NOMO-1 treated with DMSO at 0.1 percent for 48 hours (cell line): ENCODE data around the gene BDKRB2.
"Not testable (repeated sequence)": the region's sequence is repeated elsewhere in the genome, so short reads cannot be mapped to it uniquely, and the experiment has no call there.

Experiments used
- DNase-seq: peaks from one replicate; lab custom pipeline; 2025; ENCODE audit not compliant: unreplicated experiment; lab: John Stamatoyannopoulos, UW

BDKRB2 gene

DNA sequence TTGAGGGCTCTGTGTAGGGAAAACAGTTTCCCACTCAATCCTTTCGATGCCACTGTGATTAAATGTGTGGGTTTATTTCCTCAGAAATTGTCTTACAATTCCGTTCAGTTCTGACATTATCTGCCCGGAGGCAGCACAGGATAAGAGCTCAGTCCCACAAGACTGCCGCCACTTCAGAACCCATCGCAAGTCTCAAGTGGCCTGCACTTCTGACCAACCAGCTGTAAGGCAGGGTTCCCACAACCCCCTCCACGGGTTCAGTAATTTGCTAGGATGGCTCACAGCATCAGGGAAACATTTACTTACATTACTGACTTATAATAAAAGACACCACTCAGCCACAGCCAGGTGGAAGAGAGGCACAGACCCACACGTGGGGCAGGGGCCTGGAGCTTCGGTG lies 17.2 kb downstream of the BDKRB2 start:
- DNase-seq = no peak

DNA sequence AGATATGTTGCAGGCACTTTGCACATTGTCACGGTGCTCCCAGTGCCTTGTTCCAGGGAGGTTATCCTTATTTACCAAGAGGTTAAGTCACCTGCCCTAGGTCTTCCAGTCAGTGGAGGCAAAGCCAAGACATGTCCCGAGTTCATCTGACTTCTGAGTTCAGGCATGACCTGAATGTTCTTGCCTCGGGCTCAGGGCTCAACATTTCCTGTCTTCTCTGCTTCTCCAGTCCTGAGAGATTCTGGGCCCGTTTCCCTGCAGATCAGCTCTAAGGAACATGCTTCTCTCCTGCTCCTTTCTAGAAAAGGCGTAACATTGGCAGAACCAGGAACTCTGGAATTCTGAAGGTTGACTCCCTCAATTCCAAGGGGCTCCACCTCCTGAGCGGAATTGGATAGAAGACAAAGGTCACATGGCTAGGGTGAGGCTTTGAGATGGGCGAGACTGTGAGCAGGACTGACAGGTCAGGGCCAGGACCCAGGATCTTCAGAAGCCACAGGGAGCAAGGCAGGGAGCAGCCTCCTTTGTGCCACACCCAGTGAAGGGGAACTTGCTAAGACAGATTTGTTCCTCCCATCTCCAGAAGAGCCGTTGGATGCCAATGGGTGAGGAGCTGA lies 19.9 kb downstream of the BDKRB2 start:
- DNase-seq = no peak

DNA sequence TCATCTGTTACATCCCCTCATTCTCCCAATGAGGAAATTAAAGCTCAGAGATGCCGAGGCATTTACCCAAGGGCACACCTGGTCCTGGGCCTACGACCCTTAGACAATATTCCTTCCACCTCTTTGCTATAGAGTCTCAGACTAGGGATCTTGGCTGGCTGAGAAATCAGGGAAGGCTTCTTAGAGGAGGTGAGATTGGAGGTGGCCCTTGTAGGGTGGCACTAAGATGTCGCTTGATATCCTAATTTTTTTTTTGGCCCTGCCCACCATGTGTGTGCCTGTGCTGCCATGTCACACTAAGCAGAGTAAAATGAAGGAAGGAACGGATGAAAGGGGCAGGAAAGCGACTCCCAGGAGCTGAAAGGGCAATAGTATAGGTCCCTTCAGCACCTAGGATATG lies 20.6 kb downstream of the BDKRB2 start:
- DNase-seq = no peak

DNA sequence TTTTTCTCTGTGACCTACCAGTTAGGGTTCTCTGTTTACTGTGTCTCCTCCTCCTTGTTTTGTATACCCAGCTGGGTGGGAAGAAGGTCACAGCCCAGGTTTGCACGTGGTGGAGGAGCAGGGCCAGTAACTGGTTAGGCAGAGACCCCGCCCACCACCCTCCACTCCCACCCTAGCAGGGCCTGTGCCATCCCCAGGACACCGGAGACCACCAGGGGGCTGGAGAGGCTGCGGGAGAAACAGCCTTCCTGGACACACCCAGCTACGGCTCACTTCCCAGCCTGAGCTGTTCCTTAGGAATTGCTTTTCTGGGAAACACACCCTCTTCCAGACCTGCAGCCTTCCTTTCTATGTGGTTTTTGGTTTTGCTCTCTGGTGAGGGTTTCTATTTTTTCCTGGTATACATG lies 21.1 kb downstream of the BDKRB2 start:
- no peak for DNase-seq

DNA sequence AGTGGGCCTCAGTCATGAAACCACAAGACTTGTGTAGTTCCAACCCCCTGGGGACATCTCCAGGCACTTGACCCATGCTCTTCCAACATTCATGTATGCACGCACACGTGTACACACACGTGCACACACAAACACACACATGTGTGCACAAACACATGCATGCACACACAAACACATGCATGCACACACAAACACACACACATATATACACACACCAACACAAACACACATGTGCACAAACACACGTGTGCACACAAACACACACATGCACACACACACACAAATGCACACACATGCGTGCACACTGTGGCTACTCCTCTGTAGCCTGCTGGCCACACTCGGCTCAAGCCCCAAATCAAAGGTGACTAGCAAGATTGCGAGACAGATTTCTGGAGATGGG lies 22.8 kb downstream of the BDKRB2 start:
- DNase-seq = no peak

DNA sequence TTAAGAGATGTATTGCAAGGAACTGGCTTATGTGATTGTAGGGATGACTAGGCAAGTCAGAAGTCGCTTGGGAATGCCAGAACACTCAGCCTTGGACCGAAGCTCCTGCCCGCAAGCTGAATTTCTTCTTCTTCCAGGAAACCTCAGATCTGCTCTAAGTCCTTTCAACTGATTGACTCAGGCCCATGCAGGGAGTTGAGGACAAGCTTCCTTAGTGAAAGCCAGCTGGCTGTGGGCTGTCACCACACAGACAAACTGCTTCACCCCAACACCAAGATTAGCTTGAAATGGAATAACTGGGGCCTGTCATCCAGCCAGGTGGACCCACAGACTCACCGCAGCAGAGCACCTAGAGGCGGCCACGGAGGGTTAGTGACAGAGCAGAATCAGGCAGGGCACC lies 24.7 kb downstream of the BDKRB2 start:
- no peak for DNase-seq

DNA sequence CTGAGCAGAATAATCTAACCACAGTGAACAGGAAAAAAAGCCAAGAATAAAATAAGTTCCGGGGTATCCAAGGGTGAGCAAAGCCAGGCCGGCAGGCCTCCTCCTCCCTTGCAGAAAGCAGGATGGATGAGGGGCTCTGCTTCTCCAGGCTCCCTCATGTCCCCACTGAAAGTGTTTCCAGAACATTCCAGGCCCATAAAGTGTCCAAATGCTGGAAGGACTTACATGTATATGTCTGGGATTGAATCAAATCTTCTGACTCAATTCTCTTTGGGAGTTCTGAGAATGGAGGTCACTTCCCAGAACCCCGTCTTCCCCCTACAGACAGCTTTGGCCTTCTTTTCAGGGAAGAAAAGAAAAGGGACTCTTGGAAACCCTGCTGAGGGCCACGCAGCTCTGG lies 26.4 kb downstream of the BDKRB2 start:
- no peak for DNase-seq

DNA sequence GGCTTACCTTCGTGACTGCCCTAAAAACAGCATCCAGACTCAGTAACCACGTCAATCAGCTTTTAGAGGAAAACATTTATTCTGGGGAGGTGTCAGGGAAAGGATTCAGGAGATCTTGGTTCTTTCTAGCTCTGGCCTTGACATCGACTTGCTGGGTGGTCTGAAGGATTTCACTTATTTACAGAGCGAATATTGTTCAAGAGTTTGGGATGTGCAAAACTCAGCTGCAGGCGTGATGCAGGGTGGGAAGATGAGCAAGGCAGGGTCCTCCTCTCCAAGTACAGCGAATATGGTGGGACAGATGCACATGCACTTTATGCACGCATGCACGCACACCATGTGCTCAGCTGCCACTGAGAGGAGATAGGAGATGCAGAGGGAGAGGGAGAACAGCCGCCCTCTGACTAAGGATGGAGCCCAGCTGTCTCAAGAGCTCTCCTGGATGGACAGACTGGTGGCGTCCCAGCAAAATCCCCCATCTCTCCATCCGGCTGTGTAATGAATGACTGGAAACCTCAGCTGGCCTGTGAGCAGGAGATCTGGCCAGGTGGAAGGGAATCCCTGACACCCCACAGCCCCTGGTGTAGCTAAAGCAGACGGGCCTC lies 27.0 kb downstream of the BDKRB2 start:
- DNase-seq = no peak

DNA sequence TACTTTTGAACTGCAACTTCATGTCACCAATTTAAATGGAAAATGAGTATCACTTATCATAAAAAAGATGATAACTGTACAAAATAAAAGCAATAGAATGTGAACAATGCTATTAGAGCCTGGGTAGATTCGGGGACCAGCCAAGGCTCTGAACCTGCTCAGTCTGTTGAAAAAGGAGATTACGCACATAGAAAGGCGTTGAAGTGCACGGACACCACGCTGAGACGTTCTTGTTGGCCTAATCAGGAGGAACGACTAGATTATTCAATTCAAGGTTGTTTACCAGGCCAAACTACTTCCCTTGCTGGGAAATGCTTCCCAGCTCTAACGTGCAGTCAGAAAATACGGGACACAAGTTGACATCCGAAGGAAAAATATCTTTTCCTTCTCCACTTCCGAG lies 27.9 kb downstream of the BDKRB2 start:
- no peak for DNase-seq

DNA sequence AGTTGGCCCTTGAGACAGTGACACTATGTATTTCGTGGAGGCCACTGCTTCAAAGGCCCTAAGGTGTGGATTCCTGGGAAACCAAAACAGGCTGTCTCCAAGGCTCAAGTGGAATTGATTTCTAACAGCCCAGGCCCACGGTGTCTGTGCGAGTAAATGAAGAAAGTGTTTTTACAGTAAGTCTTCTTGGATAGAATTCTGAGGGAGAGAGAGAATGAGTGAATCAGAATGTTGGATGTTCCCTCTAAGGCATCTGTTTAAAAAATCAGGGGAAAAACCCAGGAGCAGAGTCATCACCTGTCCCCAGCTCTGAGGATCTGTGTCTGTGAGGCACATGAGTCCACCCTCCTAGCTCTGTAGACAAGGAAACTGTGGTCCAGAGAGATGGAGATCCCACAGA lies 29.0 kb downstream of the BDKRB2 start:
- no peak for DNase-seq

DNA sequence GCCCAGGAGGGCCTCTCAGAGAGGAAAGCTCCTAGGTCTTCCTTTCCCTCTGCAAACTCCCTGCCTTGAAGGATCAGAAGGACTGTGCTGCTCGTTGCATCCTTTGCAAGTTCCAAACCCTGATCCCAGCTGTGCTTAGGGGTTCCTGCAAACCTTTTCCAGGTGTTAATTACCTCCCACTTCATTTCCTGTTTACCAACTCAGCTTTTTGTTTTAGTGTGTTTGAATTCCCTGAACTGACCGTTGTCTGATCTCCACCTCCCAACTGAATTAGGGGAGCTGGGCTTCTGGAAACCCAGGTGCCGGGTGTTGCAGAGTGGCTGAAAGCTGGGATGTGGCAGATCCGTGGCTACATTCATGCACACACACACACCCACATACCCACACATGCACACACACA lies 30.8 kb downstream of the BDKRB2 start:
- no peak for DNase-seq

DNA sequence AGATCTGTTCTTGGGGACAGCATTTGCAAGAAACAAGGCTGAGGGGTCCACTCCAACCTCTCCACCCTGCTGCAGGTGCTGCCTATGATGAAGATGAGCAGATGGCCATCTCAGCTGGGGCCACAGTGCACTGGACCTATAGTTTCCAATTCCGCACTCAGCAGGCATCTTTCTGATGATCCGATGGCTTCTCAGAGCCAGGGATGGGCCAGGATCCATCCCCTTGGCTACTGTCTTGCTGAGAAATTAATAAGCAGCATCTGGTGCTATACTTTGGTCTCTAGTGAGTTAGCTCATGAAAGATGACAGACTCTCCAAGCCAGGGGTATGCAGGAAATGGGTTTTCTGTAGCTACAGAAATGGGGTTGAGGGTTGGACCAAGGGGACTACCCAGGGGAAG lies 33.0 kb downstream of the BDKRB2 start:
- DNase-seq = no peak

DNA sequence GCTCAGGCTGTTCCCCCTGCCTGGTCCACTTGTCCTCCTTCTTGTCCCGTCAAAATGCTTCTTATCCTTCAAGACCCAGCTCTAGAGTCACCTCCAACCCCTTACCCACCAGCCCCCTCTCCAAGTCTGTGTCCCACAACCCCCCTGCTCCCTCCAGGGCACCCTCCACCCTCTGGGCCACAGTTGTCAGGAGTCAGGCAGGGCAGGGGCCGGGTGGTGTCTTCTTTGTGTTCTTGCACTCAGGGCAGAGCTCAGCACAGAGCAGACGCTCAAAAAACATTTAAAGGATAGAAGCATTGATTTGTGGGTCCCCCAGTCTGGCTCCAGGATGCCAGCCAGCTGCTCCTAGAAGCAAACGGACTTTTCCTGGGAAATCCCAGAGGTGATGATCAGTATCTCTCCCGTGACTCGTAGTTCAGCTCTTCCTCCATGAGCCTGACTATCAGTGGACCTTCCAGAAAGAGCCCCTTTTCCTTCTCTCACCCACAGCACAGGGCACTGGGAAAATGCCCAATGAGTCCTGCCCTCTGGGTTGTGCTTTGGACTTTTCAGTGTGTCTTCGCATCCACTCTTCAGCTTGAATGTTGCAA lies 34.1 kb downstream of the BDKRB2 start:
- no peak for DNase-seq

DNA sequence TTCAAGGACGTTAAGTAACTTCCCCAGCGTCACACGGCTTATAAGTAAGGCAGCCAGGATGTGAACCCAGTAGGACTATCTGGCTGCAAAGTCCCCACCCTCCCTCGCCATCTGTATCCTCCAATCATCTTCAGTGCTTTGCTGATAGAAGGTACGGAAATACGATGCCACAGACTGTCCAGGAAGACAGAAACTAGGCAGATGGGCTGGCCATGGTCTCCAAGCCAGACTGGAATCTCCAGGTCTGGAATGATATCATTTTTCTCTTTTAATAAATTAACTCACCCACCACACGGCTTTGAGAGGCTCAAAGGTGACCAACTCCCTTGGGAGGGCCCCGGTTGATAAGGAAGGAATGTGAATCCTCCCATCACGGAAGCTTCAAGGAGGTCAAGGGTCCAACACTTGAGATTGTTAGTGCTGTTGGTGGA lies 35.1 kb downstream of the BDKRB2 start:
- no peak for DNase-seq

DNA sequence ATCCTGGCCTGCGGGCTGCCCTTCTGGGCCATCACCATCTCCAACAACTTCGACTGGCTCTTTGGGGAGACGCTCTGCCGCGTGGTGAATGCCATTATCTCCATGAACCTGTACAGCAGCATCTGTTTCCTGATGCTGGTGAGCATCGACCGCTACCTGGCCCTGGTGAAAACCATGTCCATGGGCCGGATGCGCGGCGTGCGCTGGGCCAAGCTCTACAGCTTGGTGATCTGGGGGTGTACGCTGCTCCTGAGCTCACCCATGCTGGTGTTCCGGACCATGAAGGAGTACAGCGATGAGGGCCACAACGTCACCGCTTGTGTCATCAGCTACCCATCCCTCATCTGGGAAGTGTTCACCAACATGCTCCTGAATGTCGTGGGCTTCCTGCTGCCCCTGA lies 36.0 kb downstream of the BDKRB2 start:
- no peak for DNase-seq

DNA sequence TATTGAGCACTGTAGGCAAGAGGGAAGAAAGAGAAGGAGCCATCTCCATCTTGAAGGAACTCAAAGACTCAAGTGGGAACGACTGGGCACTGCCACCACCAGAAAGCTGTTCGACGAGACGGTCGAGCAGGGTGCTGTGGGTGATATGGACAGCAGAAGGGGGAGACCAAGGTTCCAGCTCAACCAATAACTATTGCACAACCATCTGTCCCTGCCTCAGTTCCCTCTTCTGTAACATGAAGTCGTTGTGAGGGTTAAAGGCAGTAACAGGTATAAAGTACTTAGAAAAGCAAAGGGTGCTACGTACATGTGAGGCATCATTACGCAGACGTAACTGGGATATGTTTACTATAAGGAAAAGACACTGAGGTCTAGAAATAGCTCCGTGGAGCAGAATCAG lies 37.5 kb downstream of the BDKRB2 start:
- DNase-seq = no peak

DNA sequence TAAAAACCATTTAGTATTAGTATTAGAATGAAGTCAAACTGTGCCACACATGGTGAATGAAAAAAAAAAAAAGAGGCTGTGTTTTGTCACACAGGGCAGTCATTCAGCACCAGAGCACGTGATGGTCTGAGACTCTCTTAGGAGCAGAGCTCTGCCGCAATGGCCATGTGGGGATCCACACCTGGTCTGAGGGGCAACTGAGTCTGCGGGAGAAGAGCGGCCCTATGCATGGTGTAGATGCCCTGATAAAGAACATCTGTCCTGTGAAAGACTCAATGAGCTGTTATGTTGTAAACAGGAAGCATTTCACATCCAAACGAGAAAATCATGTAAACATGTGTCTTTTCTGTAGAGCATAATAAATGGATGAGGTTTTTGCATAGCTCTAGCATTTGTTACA lies 39.1 kb downstream of the BDKRB2 start:
- no peak for DNase-seq

DNA sequence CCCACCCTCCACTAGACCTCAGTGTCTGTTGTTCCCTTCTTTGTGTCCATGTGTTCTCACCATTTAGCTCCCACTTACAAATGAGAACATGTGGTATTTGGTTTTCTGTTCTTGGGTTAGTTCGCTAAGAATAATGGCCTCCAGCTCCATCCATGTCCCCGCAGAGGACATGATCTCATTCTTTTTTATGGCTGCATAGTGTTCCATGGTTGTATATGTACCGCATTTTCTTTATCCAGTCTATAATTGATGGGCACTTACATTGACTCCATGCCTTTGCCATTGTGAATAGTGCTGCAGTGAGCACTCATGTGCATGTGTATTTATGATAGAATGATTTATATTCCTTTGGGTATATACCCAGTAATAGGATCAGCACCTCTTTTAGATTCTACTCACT lies 40.4 kb downstream of the BDKRB2 start:
- not testable (repeated sequence) for DNase-seq

DNA sequence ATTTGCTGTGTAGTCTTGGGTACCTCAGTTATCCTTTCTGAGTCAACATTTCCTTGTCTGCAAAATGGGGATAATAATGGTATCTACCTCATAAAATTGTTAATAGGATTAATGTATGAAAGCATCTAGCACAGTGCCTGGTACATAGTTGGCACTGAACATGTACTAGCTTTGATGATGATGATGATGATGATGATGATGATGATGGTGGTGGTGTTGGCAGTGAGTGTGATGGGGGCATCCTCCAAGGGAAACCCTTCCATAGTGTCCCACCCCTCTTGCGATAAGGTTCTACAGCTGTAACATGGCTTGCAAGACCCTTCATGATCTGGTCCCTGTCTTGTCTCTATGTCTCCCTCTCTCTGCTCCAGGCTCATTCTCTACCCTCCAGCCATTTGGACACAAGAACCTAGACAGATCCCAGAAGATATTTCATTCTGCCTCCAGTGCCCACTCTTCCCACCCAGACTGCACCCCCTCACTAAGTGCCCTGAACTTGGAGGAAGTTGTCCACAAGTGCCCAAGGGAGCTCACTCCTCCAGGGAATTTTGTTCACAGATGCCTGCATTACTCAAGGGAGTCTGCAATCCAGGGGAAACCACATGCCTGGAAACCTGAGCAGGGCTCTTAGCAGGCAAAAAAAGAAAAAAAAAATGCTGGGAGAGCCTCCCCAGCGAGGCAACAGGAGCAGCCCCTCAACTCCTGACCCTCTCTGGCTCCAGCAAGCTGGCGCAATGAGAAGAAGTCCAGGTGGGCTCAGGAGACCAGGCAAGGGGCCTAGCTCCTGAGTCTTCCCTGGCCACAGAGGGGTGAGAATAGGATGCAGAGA lies 41.3 kb downstream of the BDKRB2 start:
- DNase-seq = no peak

DNA sequence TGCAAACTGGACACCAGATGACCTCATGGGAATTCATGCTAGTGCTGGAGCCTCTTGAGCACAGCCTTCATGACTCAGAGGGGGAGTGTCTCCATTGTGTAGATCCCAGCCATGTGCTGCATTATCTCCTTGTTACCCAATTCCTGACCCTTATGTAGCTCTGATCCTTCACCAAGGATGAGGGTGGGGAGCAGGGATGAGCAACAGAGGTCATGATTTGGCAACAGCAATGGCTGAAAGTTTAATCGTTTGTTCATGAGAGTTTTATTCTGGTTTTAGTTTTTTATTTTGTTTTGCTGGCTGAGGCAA lies 41.9 kb downstream of the BDKRB2 start:
- DNase-seq = no peak

DNA sequence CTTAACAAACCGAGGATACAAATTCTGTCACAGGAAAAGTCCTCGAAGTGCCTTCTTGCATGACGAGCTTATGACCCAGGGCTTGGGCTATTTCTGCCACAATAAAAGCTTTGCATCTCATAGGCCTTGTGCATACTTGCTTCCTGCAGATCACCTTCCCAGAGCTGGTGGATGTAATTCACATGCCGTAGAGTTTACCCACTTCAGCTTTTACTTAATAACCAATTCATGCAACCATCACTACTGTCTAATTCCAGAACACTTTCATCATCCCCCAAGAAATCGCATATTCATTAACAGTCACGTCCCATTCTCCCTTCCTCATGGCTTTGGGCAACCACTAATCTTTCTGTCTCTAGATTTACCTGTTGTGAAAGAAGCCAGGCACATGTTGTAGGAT lies 42.4 kb downstream of the BDKRB2 start:
- DNase-seq = peak; percentile 3

DNA sequence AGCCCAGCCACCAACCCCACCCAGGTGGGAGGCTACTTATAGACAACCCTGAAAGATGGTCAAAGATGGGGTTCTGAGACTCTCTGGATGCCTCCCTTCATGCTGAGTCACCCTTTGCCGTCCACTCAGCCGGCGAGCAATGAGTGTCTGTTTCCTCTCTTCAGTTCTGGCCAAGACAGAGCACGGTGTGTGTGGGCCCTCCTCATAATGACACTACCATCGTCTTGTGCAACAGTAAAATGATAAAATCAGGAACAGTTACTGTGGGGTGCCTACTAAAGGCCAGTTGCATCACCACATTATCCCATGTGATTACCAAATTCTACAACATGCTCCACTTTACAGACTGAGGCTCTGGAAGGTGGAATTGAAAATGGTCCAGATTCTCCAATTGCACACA lies 44.4 kb downstream of the BDKRB2 start:
- peak; percentile 97 for DNase-seq
